HG03139 (cell line): ENCODE data around the gene FAM83E.
"Not testable (repeated sequence)": the region's sequence is repeated elsewhere in the genome, so short reads cannot be mapped to it uniquely, and the experiment has no call there.

Experiments used
- ATAC-seq: cut with Tn5 transposase; IDR thresholded peaks from one replicate; pipeline ENCODE4 v1.9.1; 2021; ENCODE audit not compliant: unreplicated experiment

FAM83E gene

DNA sequence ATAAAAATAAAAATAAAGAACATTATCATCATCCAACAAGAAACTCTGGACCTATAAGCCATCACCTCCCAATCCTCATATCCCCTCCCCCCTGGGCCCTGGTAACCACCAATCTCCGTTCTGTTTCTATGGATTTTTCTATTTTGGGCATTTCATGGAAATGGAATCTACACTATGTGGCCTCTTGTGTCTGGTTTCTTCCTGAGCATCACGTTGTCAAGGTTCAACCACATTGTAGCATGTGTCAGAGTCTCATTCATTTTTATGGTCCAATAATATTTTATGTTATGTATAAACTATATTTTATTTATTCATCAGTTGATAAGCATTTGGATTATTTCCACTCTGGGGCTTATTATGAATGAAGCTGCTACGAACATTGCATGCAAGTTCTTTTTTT lies 36.0 kb downstream of the FAM83E start:
- ATAC-seq = no peak

GRCh38 chr19:48577908-48578307 lies 37.0 kb downstream of the FAM83E start:
- ATAC-seq = not testable (repeated sequence)

GRCh38 chr19:48575931-48576622 lies 38.8 kb downstream of the FAM83E start:
- no peak for ATAC-seq

- no peak for ATAC-seq
Observed at GRCh38 chr19:48573163-48573505, 41.7 kb downstream of the FAM83E start.

DNA sequence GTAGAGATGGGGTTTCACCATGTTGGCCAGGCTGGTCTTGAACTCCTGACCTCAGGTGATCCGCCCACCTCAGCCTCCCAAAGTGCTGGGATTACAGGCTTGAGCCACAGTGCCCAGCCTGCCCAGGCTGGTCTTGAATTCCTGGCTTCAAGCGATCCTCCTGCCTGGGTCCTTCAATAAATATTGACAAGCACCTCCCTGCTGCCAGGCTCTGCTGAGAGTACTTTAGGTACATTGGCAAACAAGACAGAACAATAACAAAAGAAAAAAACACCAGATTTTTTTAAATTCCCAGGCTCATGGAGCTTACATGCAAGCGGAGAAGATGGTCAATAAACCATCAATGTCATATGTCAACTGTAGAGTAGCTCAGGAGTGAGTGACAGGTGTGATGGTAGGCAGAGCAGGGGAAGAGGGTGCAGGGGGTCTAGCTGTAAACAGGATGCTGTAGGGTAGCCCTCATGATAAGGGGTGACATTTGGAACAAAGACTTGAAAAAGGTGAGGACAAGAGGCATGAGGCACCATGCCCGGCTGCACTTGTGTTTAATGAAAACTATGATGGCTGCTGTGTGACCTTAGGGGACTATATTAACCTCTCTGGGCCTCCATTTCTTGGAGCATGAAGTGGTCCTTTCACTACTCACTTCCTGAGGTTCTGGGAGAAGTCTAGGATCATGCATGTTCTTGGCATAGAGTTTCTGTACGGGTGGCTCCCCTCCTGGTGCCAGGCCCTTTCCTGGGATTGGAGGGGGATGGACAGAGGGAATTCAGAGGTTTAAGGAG lies 43.3 kb downstream of the FAM83E start:
- no peak for ATAC-seq

- no peak for ATAC-seq
Observed at GRCh38 chr19:48569814-48570213, 45.1 kb downstream of the FAM83E start.

- ATAC-seq = no peak
Observed at GRCh38 chr19:48568345-48568886, 46.5 kb downstream of the FAM83E start.

GRCh38 chr19:48565090-48565489 lies 49.8 kb downstream of the FAM83E start:
- no peak for ATAC-seq
